ENCODE data around the gene HFM1.
"Not testable (repeated sequence)": the region's sequence is repeated elsewhere in the genome, so short reads cannot be mapped to it uniquely, and the experiment has no call there.

Gene HFM1

GRCh38 chr1:91404151-91405012 lies at the start of gene HFM1:
TSS of gene HFM1 (minus strand) at chr1:91404837. CDS start at chr1:91401082, 3,755 bp downstream.
- DNase-seq, result peak; percentile 32 to 43

- no peak for DNase-seq
Measured at GRCh38 chr1:91454136-91454535, 49.5 kb upstream of the HFM1 start.

GRCh38 chr1:91450260-91450659 lies 45.6 kb upstream of the HFM1 start:
- DNase-seq, result no peak

- DNase-seq, result not testable (repeated sequence)
Measured at GRCh38 chr1:91447782-91448181, 43.1 kb upstream of the HFM1 start.

- not testable (repeated sequence) for DNase-seq
Measured at GRCh38 chr1:91441980-91442379, 37.3 kb upstream of the HFM1 start.

- DNase-seq, result no peak
Measured at GRCh38 chr1:91440847-91441246, 36.2 kb upstream of the HFM1 start.

GRCh38 chr1:91439016-91439415 lies 34.4 kb upstream of the HFM1 start:
- DNase-seq, result no peak

GRCh38 chr1:91428182-91428798 lies 23.7 kb upstream of the HFM1 start:
- no peak for DNase-seq

- DNase-seq, result no peak
Measured at GRCh38 chr1:91427741-91428140, 23.1 kb upstream of the HFM1 start.

- not testable (repeated sequence) for DNase-seq
Measured at GRCh38 chr1:91422523-91422922, 17.9 kb upstream of the HFM1 start.

- DNase-seq, result no peak
Measured at GRCh38 chr1:91412371-91412770, 7.7 kb upstream of the HFM1 start.

- DNase-seq, result no peak
Measured at GRCh38 chr1:91406773-91407389, 2.2 kb upstream of the HFM1 start.

GRCh38 chr1:91402023-91402422 lies 2.6 kb downstream of the HFM1 start:
- DNase-seq, result no peak

- DNase-seq, result no peak
Measured at GRCh38 chr1:91400133-91400725, 4.4 kb downstream of the HFM1 start.

GRCh38 chr1:91398291-91398690 lies 6.3 kb downstream of the HFM1 start:
- no peak for DNase-seq

- DNase-seq, result no peak
Measured at GRCh38 chr1:91397605-91398004, 7.0 kb downstream of the HFM1 start.

GRCh38 chr1:91393042-91393441 lies 11.6 kb downstream of the HFM1 start:
- DNase-seq, result no peak

GRCh38 chr1:91386109-91386508 lies 18.5 kb downstream of the HFM1 start:
- DNase-seq, result no peak

- no peak for DNase-seq
Measured at GRCh38 chr1:91383456-91383855, 21.2 kb downstream of the HFM1 start.

- no peak for DNase-seq
Measured at GRCh38 chr1:91381844-91382243, 22.8 kb downstream of the HFM1 start.

- no peak for DNase-seq
Measured at GRCh38 chr1:91374086-91374485, 30.6 kb downstream of the HFM1 start.

GRCh38 chr1:91372230-91372629 lies 32.4 kb downstream of the HFM1 start:
- not testable (repeated sequence) for DNase-seq

GRCh38 chr1:91349524-91349923 lies 55.1 kb downstream of the HFM1 start:
- DNase-seq, result no peak

- no peak for DNase-seq
Measured at GRCh38 chr1:91346824-91347223, 57.8 kb downstream of the HFM1 start.
